Liver (tissue), 9 donors: ENCODE data around the gene CAMK1G. TPM values are rescaled to one million over a fixed set of nuclear protein-coding genes. Genes with fewer than 3 reads are reported as not detected.

Source experiments
- DNase-seq: peaks from one replicate; pipeline ENCODE4 v3.0.0-alpha.2; 2017; ENCODE audit warnings: low spot score
- H3K27ac ChIP-seq, 2 donors: one replicate each; pipeline ENCODE4 v1.7.0; 2013; ENCODE audit warnings: inconsistent platforms in 2 of 2, low read length in 2 of 2, control low read depth in 1 of 2, low read depth in 1 of 2, mild to moderate bottlenecking in 1 of 2
- H3K27me3 ChIP-seq, 4 donors: one replicate each; pipeline versions ENCODE4 v1.6.1 to v1.7.0; 2013; ENCODE audit warnings: low read length in 3 of 4, inconsistent platforms in 1 of 4, mild to moderate bottlenecking in 1 of 4, moderate library complexity in 1 of 4; ENCODE audit not compliant: control insufficient read depth in 4 of 4, insufficient read depth in 4 of 4
- H3K36me3 ChIP-seq, 4 donors: one replicate each; pipeline versions ENCODE4 v1.6.1 to v1.7.0; 2013; ENCODE audit warnings: low read length in 3 of 4, mild to moderate bottlenecking in 3 of 4, low read depth in 1 of 4, moderate library complexity in 1 of 4; ENCODE audit not compliant: control insufficient read depth in 4 of 4, insufficient read depth in 3 of 4
- H3K4me1 ChIP-seq, 4 donors: one replicate each; pipeline versions ENCODE4 v1.6.1 to v1.7.0; 2013; ENCODE audit warnings: low read length in 3 of 4, mild to moderate bottlenecking in 3 of 4, moderate library complexity in 1 of 4; ENCODE audit not compliant: control insufficient read depth in 4 of 4, insufficient read depth in 4 of 4
- H3K4me3 ChIP-seq, 3 donors: one replicate each; pipeline versions ENCODE4 v1.6.1 to v1.7.0; 2013; ENCODE audit warnings: low read length in 3 of 3, control low read depth in 1 of 3, low read depth in 1 of 3, mild to moderate bottlenecking in 1 of 3
- H3K9ac ChIP-seq, 2 donors: one replicate each; pipeline ENCODE4 v1.7.0; 2013; ENCODE audit warnings: low read length in 2 of 2, mild to moderate bottlenecking in 2 of 2, moderate library complexity in 2 of 2, control low read depth in 1 of 2, low read depth in 1 of 2
- H3K9me3 ChIP-seq, 4 donors: one replicate each; pipeline versions ENCODE4 v1.6.1 to v1.7.0; 2013; ENCODE audit warnings: low read length in 3 of 4; ENCODE audit not compliant: control insufficient read depth in 4 of 4
- CTCF ChIP-seq: fragments of 150-350 bp; IDR thresholded peaks from 2 replicates; pipeline ENCODE4 v1.5.1; 2017; ENCODE audit warnings: improper control_type of control experiment, low read depth, low read length; ENCODE audit not compliant: missing input control
- EGR1 ChIP-seq, 2 donors: IDR thresholded peaks; 2 replicates each; pipeline ENCODE4 v1.6.1; 2016 to 2018; ENCODE audit warnings: antibody characterized with exemption in 2 of 2, low read depth in 2 of 2
- FOXA1 ChIP-seq: IDR thresholded peaks from 2 replicates; pipeline ENCODE4 v1.6.1; 2016; ENCODE audit warnings: antibody characterized with exemption
- GABPA ChIP-seq, 2 donors: IDR thresholded peaks in 1 of 2; conservative IDR thresholded peaks in 1 of 2; 2 replicates each; pipeline ENCODE4 v1.6.1; 2016; ENCODE audit warnings: antibody characterized with exemption in 2 of 2, mild to moderate bottlenecking in 1 of 2, moderate library complexity in 1 of 2
- HNF4A ChIP-seq, 2 donors: conservative IDR thresholded peaks; 2 replicates each; pipeline ENCODE4 v1.6.1; 2016; ENCODE audit warnings: antibody characterized with exemption in 2 of 2, mild to moderate bottlenecking in 2 of 2
- HNF4G ChIP-seq: IDR thresholded peaks from 2 replicates; pipeline ENCODE4 v1.6.1; 2016; ENCODE audit warnings: antibody characterized with exemption
- JUND ChIP-seq, 2 donors: IDR thresholded peaks; 2 replicates each; pipeline ENCODE4 v1.6.1; 2016; ENCODE audit warnings: antibody characterized with exemption in 2 of 2
- MAX ChIP-seq: IDR thresholded peaks from 2 replicates; pipeline ENCODE4 v1.6.1; 2016; ENCODE audit warnings: antibody characterized with exemption
- RAD21 ChIP-seq, 2 donors: IDR thresholded peaks; 2 replicates each; pipeline ENCODE4 v1.6.1; 2016; ENCODE audit warnings: antibody characterized with exemption in 2 of 2, mild to moderate bottlenecking in 2 of 2
- REST ChIP-seq: IDR thresholded peaks from 2 replicates; pipeline ENCODE4 v1.6.1; 2016; ENCODE audit warnings: antibody characterized with exemption, mild to moderate bottlenecking
- RXRA ChIP-seq, 2 donors: IDR thresholded peaks; 2 replicates each; pipeline ENCODE4 v1.6.1; 2017 to 2018; ENCODE audit warnings: antibody characterized with exemption in 2 of 2, mild to moderate bottlenecking in 1 of 2
- SP1 ChIP-seq: IDR thresholded peaks from 2 replicates; pipeline ENCODE4 v1.6.1; 2018; ENCODE audit warnings: antibody characterized with exemption, mild to moderate bottlenecking
- TAF1 ChIP-seq: conservative IDR thresholded peaks from 2 replicates; pipeline ENCODE4 v1.6.1; 2016; ENCODE audit warnings: antibody characterized with exemption, mild to moderate bottlenecking
- WGBS: extraction: QIAGEN DNeasy Blood & Tissue Kit; methylation state at CpG from one replicate; pipeline ENCODE4 v1.1.7; 2013; 5-methylcytosine and 5-hydroxymethylcytosine counted together
- polyA plus RNA-seq, 2 donors: library from polyadenylated mRNA; stranded (reverse) in 1 of 2; unstranded in 1 of 2; fragments of 200-250 nt in 1 of 2; fragments of >200 nt in 1 of 2; fragmentation: Nextera tagmentation in 1 of 2; extraction: Ambion mirVana in 1 of 2; gene quantifications; one replicate each; pipeline versions ENCODE4 v1.2.1 to v1.2.3, GENCODE V29; 2013 to 2015
- total RNA-seq, 2 donors: library from RNA; depleted of rRNA; stranded (reverse); fragments of >200 nt; gene quantifications; one replicate each; pipeline ENCODE4 v1.2.3, GENCODE V29; 2014
- donor health status: healthy.
- donor health status: healthy.
- donor health status: healthy.
- donor health status: healthy.
- donor health status: healthy.

The CAMK1G gene
- total and polyA plus RNA-seq, 4 donors = 0.03 to 0.25 (median 0.14) TPM; not detected in 1

GRCh38 chr1:209601809-209602657 is 18.5 kb downstream of the CAMK1G start:
- H3K27me3 ChIP-seq = no peaks in the 10 kb centered on the region
- DNase-seq = no peak
- H3K36me3 ChIP-seq = no peaks in the 10 kb centered on the region
- H3K27ac ChIP-seq = no peak overlapping the region
- no peak overlapping the region for H3K4me3 ChIP-seq
- TF ChIP-seq CTCF (peak; percentile 84), RAD21 (IDR thresholded peaks at IDR 0.05) (peak; percentile 95 to 99), GABPA (IDR thresholded peaks at IDR 0.05 in 1 of 2, conservative IDR thresholded peaks at IDR 0.05 in 1 of 2) (no peak)
- 33% methylated on average over 6 of the region's 6 CpGs for WGBS
- H3K4me1 ChIP-seq = no peaks in the 10 kb centered on the region
- H3K9ac ChIP-seq = no peak overlapping the region
- no peaks in the 10 kb centered on the region for H3K9me3 ChIP-seq

- H3K9ac ChIP-seq = no peak overlapping the region
- no peaks in the 10 kb centered on the region for H3K9me3 ChIP-seq
- peaks cover 0 to 3% (median 0%) of the 10 kb centered on the region in 4 donors for H3K27me3 ChIP-seq
- no peak for DNase-seq
- no peak overlapping the region for H3K4me3 ChIP-seq
- H3K27ac ChIP-seq = no peak overlapping the region
- no peaks in the 10 kb centered on the region for H3K36me3 ChIP-seq
- TF ChIP-seq JUND (IDR thresholded peaks at IDR 0.05) (no peak), FOXA1 (no peak), RXRA (IDR thresholded peaks at IDR 0.05) (no peak), HNF4A (conservative IDR thresholded peaks at IDR 0.05) (no peak), RAD21 (IDR thresholded peaks at IDR 0.05) (no peak), HNF4G (no peak), MAX (no peak), SP1 (no peak), REST (no peak), TAF1 (no peak), EGR1 (IDR thresholded peaks at IDR 0.05; ENCODE audit: low read depth in 2 of 2) (no peak)
- 91% methylated on average over 5 of the region's 5 CpGs for WGBS
- H3K4me1 ChIP-seq = no peaks in the 10 kb centered on the region
These were observed 20.4 kb downstream of the CAMK1G start for GRCh38 chr1:209603877-209604276.
